HTR-8/SVneo (cell line): ENCODE measurements around the gene CCDC88C.

ENCODE experiments used
- DNase-seq: peaks from one replicate; pipeline ENCODE4 v3.0.0; 2011; ENCODE audit warnings: low spot score, mixed read lengths; ENCODE audit not compliant: insufficient read length
- FAIRE-seq: peaks from 2 replicates; lab custom pipeline; 2011; peaks lifted over from hg19 to GRCh38; lab: Jason Lieb, UNC

Gene CCDC88C

GRCh38 chr14:91352053-91352452 lies 65.6 kb downstream of the CCDC88C start:
- DNase-seq (no peak), FAIRE-seq (no peak)

- no peak for FAIRE-seq
- no peak for DNase-seq
Measured at GRCh38 chr14:91351512-91351862, 66.1 kb downstream of the CCDC88C start.

DNA sequence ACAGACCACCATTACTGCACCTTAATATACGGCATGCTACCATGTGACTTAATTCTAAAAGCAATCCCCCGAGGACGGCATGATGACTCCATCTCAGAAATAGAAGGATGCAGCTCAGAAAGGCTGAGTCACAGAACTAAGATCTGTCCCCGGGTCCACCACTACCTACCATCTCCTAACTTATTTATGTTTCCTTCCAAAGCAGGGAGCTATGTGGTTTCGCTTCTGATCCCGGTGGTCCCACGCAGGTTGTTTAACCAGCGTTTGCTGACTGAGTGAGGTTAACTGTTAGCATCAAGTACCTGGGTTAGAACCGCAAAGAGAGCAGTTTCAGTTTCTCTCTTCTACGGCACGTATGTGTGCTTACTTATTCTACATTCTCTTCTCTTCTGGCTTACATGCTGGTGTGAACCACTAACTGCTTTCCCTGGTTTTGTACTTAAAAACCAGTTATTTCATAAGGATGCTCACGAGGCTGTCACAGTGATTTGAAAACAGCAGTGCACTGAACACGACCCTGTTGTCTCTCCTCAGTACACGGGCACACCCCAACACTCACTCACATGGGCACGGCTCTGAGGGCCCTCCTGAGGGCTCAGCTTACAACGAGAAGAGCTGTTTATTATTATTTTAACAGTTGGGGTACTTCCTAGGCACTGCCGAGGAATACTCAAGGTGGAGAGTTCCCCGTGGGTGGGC lies 66.7 kb downstream of the CCDC88C start:
- DNase-seq = no peak
- no peak for FAIRE-seq

GRCh38 chr14:91350483-91350812 lies 67.2 kb downstream of the CCDC88C start:
- no peak for DNase-seq
- FAIRE-seq = no peak

DNA sequence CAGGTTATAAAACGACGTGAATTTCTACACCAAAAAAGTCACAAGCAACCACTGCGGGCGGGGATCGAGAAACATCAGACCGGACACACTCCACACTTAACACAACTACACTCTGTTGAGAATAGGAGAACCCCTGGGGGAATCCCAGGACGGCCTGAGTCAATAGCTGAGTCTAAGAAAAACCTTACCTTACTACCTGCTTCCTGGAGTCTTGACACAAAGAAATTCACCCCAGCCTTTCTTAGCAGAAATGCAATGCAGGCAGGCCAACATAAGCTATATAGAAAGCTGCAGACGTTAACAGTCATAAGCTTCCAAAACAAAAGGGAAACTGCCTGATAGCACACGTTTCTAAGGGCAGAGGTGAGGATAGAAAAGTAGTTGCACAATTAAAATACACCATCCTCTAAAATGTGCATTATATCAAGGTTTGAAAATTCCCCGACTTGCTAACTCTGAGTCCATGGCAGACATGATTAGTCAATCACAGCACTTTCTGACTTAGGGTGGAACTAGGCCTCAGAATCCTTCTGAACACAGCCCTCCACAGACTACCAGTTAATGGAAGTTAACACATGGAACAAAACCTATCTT lies 68.0 kb downstream of the CCDC88C start:
- FAIRE-seq = no peak
- DNase-seq = no peak

DNA sequence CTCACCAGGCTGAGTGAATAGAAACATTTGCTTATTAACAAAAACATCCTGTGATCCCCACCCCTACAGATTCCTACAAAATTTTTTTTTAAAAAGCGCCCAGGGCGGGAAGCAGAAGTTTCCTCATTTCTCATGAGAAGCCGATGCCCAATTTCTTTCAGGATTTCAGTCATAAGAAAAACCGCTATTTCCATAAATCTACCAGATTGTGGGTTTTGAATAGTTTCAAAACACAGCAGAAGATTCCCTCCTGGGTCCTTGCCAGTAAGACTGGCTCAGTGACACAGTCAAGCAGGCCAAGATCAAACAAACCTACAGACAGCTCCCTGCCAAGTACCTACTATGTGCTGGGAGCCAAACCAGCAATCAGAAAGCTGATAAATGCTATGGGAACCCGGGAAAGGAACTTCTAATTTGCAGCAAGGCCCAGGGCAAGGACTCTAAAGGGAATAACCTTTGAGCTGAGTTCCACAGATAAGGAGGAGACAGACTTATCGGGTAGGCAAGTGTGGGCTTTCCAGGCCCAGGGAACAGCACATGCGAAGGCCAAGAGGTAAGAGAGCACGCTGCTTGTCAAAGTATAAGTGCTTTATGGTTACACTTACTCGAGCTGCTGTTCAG lies 68.7 kb downstream of the CCDC88C start:
- no peak for DNase-seq
- FAIRE-seq = no peak

DNA sequence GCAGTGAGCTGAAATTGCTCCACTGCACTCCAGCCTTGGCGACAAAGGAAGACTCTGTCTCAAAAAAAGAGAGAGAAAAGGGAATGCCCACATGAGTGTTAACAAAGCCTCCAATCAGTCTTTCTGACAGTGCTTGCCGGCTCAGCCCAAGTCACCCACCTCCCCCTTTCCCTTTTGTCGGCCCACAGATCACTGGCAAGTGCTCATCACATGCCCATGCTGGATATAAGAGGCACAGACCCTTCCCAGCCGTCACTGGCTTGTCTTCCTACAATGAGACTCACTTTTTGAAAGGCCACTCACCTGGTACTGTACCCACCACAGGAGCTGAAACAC lies 70.8 kb downstream of the CCDC88C start:
- no peak for FAIRE-seq

GRCh38 chr14:91344096-91344495 lies 73.5 kb downstream of the CCDC88C start:
- DNase-seq (no peak), FAIRE-seq (no peak)

More for the DNA sequence above, 70.8 kb downstream of the CCDC88C start:
- no peak for DNase-seq

DNA sequence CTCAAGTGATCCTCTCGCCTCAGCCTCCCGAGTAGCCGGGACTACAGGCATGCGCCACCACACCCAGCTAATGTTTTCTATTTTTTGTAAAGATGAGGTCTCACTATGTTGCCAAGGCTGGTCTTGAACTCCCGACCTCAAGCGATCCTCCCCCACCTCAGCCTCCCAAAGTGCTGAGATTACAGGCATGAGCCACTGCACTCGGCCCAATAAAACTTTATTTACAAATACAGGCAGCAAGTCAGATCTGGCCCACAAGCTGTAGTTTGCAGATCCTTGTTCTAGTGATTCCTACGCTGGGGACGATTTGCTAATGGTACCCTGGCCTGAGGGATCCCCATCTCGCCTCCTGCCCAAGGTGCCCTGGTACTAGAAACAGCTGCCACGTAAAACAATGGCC lies 74.6 kb downstream of the CCDC88C start:
- DNase-seq (no peak), FAIRE-seq (no peak)

GRCh38 chr14:91342206-91342760 lies 75.3 kb downstream of the CCDC88C start:
- DNase-seq = no peak
- no peak for FAIRE-seq

GRCh38 chr14:91341751-91342154 lies 75.9 kb downstream of the CCDC88C start:
- FAIRE-seq = no peak
- DNase-seq = no peak

DNA sequence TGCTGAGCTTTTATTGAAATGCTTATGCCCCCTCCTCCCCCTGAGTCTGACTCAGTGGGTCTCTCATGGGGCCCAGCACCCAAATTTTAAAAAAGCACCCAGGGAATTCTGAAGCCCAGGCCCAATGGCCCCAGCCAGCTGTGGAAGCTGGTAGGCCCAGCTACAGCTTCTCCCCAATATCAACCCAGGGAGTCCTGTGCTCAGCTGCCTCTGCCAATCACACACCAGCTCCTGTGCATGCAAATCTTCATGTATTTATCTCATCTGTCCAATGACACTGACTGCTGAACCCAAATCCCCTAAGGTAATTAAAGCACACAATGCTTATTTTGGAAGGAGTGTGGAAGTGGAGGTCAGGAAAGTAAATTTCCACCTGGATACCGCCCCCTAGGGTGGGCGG lies 76.3 kb downstream of the CCDC88C start:
- FAIRE-seq (no peak), DNase-seq (no peak)

GRCh38 chr14:91339671-91340369 lies 77.8 kb downstream of the CCDC88C start:
- FAIRE-seq (no peak), DNase-seq (no peak)

DNA sequence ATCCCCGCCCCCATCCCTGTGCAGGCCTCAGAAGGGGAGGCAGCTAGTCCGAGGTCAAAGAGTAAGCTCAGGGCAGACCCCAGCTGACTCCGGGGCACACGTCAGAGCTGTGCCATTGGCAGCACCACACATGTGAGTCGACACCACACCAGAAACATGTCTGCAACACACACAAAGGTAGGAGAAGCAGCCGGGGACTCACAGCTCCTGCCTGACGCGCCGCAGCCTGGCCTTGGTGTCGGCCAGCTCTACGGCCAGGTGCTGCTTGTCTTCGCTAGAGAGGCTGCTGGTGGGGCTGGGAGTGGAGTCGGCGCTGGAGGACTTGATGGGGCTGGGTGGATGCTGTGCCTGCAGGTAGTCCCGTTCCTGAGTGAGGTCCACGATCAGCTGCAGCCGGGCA lies 78.5 kb downstream of the CCDC88C start:
- DNase-seq (no peak), FAIRE-seq (no peak)

- DNase-seq (no peak), FAIRE-seq (no peak)
Measured at GRCh38 chr14:91338379-91338778, 79.2 kb downstream of the CCDC88C start.

GRCh38 chr14:91337699-91338335 lies 79.8 kb downstream of the CCDC88C start:
- DNase-seq (no peak), FAIRE-seq (no peak)

DNA sequence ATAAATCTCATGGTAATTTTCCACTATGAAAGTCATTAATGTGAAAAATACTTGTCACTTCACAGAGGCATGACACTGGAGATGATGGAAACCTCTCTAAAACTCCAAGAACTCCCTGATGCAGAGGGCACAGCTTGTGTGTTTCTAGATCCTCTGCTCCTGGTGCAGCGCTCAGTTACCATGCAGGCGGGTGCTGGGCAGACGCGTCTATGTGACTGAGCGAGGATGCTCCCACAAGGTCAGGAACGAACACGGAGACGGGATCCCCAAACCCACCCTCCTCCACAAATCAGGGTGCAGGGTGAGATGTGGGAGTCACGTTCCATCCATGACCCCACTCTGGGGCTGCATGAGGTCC lies 81.5 kb downstream of the CCDC88C start:
- FAIRE-seq = no peak
- DNase-seq = no peak

DNA sequence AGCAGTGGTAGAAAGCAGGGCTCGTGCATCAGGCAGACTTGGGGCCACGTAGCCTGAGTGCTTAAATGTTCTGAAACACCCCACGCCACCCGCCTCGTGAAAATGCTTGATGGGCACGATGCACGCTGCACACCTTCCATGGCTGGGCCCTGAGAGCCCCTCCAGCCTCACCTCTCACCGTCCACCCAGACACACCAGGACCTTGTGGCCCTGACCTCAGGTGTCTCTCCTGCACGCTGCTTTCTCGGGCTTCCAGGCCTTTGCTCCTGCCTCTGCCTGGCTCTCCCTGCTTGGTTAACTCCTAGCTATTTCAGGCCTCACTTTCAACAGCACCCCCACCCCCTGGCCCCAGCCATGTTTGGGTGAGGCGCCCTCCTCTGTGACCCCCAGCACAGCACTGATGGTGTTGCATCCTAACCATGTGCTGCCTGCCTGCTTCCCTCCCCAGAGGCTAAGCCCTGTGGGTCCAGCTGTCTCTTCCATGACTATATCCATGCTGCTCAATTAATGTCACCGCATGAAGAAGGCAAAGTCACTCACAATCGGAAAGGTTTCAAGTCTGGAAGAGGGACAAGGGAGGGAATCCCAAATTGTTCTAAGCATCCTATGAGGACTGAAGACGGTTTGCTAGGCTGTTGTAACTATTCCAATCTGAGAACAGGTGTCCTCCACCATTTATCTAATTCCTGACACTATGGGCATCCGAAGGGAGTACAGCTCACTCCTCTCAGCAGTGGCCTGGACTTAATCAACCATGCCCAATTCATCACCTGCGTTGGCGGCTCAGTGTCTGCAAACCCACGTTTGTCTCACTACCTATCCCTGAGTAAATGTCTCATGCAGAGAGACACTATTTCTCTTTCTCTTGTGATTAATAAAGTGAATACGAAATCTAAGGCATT lies 82.2 kb downstream of the CCDC88C start:
- no peak for FAIRE-seq
- no peak for DNase-seq

GRCh38 chr14:91333650-91334039 lies 84.0 kb downstream of the CCDC88C start:
- no peak for FAIRE-seq
- DNase-seq = no peak
